Endothelial cell of umbilical vein (primary cell): ENCODE measurements around the gene HLTF. TPM values are rescaled to one million over a fixed set of nuclear protein-coding genes. Genes with fewer than 3 reads are reported as not detected.

Experiments used
- BruUV-seq: library from RNA; stranded (reverse); fragments of 400-500 nt; replicated peaks from 2 replicates; lab custom pipeline; 2021; lab: Mats Ljungman, UMichigan
- CTCF ChIA-PET: fragments of 300-600, 350-600 bp; sonication (Branson Sonifier 250); formaldehyde crosslinking; loops from one replicate; lab custom pipeline; 2021; ENCODE audit warnings: antibody characterized with exemption, inconsistent platforms; lab: Charles Lee
- POLR2A ChIA-PET: fragments of 300-600, 350-600 bp; sonication (Branson Sonifier 250); formaldehyde crosslinking; loops from one replicate; lab custom pipeline; 2021; ENCODE audit warnings: antibody characterized with exemption, inconsistent platforms; lab: Charles Lee
- DNase-seq: peaks from one replicate; pipeline ENCODE4 v3.0.0-alpha.2; 2011; ENCODE audit warnings: low read depth, low spot score
- FAIRE-seq: peaks from 2 replicates; lab custom pipeline; 2011; peaks lifted over from hg19 to GRCh38; lab: Jason Lieb, UNC
- H2AFZ ChIP-seq: 2 replicates; pipeline ENCODE4 v1.6.0; 2012; ENCODE audit warnings: low read depth, low read length, control low read depth, inconsistent platforms
- H3K27ac ChIP-seq: 2 replicates; pipeline ENCODE4 v1.5.1; 2011; ENCODE audit warnings: low read depth, mild to moderate bottlenecking, control low read depth, low read length, moderate library complexity; ENCODE audit not compliant: insufficient read depth
- H3K27me3 ChIP-seq, 2 experiments: 2 replicates each; pipeline versions ENCODE4 v1.6.0 to v1.6.1; 2011; ENCODE audit warnings: low read length in 2 of 2, mixed read lengths in 1 of 2; ENCODE audit not compliant: control insufficient read depth in 2 of 2, insufficient read depth in 2 of 2
- H3K36me3 ChIP-seq, 2 experiments: 2 replicates in 1 of 2; 3 replicates in 1 of 2; pipeline ENCODE4 v1.5.1; 2011; ENCODE audit warnings: low read length in 2 of 2, mild to moderate bottlenecking in 1 of 2, moderate library complexity in 1 of 2; ENCODE audit not compliant: control insufficient read depth in 2 of 2, insufficient read depth in 2 of 2; ENCODE audit errors: extremely low read depth in 1 of 2
- H3K4me1 ChIP-seq: 3 replicates; pipeline ENCODE4 v1.5.1; 2011; ENCODE audit warnings: mild to moderate bottlenecking, low read length; ENCODE audit not compliant: control insufficient read depth, insufficient read depth; ENCODE audit errors: extremely low read depth
- H3K4me2 ChIP-seq: 2 replicates; pipeline ENCODE4 v1.6.1; 2011; ENCODE audit warnings: low read length, control low read depth, mixed read lengths; ENCODE audit not compliant: insufficient read depth
- H3K4me3 ChIP-seq, 3 experiments: fragments of 200-600 bp in 1 of 3; sonication (generic), shearing (Covaris generic) in 1 of 3; replicated peaks in 1 of 3; 2 replicates each; pipeline ENCODE4 v1.5.1; 2011 to 2016; ENCODE audit warnings: control low read depth in 3 of 3, low read length in 3 of 3, mild to moderate bottlenecking in 2 of 3, inconsistent platforms in 1 of 3, low read depth in 1 of 3, moderate library complexity in 1 of 3; ENCODE audit not compliant: insufficient read depth in 1 of 3
- H3K79me2 ChIP-seq: 2 replicates; pipeline ENCODE4 v1.6.0; 2012; ENCODE audit warnings: low read length, inconsistent platforms; ENCODE audit not compliant: control insufficient read depth, insufficient read depth
- H3K9ac ChIP-seq: replicated peaks from 2 replicates; pipeline ENCODE3; 2011; ENCODE audit warnings: low read length, control low read depth; ENCODE audit not compliant: insufficient read depth; ENCODE audit errors: extremely low read depth
- H3K9me1 ChIP-seq: replicated peaks from 3 replicates; pipeline ENCODE4 v1.6.0; 2011; ENCODE audit warnings: mild to moderate bottlenecking, low read length; ENCODE audit not compliant: control insufficient read depth, insufficient read depth; ENCODE audit errors: extremely low read depth
- H3K9me3 ChIP-seq: replicated peaks from 2 replicates; pipeline ENCODE4 v1.5.1; 2012; ENCODE audit warnings: low read length, inconsistent platforms; ENCODE audit not compliant: control insufficient read depth, insufficient read depth
- H4K20me1 ChIP-seq: replicated peaks from 2 replicates; pipeline ENCODE3; 2011; ENCODE audit warnings: mild to moderate bottlenecking, low read length; ENCODE audit not compliant: control insufficient read depth, insufficient read depth; ENCODE audit errors: extremely low read depth
- CTCF ChIP-seq, 2 donors: IDR thresholded peaks; 1 replicate in 1 of 2; 2 replicates in 1 of 2; pipeline ENCODE4 v1.5.1; 2011; ENCODE audit warnings: low read length in 2 of 2, mild to moderate bottlenecking in 2 of 2, moderate library complexity in 2 of 2, control low read depth in 1 of 2, inconsistent platforms in 1 of 2, low read depth in 1 of 2; ENCODE audit not compliant: insufficient read depth in 1 of 2; ENCODE audit errors: extremely low read depth in 1 of 2
- EZH2 ChIP-seq: IDR thresholded peaks from 2 replicates; pipeline ENCODE4 v1.6.1; 2012; ENCODE audit warnings: borderline replicate concordance, low read depth, mild to moderate bottlenecking, moderate library complexity, low read length, inconsistent platforms; ENCODE audit not compliant: severe bottlenecking
- JUN ChIP-seq: IDR thresholded peaks from 2 replicates; pipeline ENCODE4 v1.6.1; 2011; ENCODE audit warnings: borderline replicate concordance, low read depth; ENCODE audit not compliant: insufficient read length, insufficient read depth
- MAX ChIP-seq: IDR thresholded peaks from 2 replicates; pipeline ENCODE4 v1.6.1; 2011; ENCODE audit not compliant: insufficient read depth, insufficient read length
- POLR2A ChIP-seq: IDR thresholded peaks from 2 replicates; pipeline ENCODE4 v1.6.1; 2012; ENCODE audit warnings: low read depth, mild to moderate bottlenecking, control low read depth, low read length
- POLR2AphosphoS5 ChIP-seq: IDR thresholded peaks from 2 replicates; pipeline ENCODE4 v1.6.1; 2012; ENCODE audit warnings: low read depth, mild to moderate bottlenecking, control low read depth, low read length, moderate library complexity; ENCODE audit not compliant: insufficient read depth
- dilution Hi-C: fragments of 300-500 bp; cut with MboI; formaldehyde crosslinking; loops from one replicate; pipeline ENCODE4 v1.15.0; 2019; ENCODE audit warnings: low sequenced_read_pairs; ENCODE audit not compliant: extremely low pct_ligation_motif_present
- intact Hi-C: fragments of 100-400 bp; cut with micrococcal nuclease; formaldehyde crosslinking; loops from one replicate; pipeline ENCODE4 v1.10.0; 2022
- polyA plus RNA-seq, 4 experiments: library from polyadenylated mRNA; depleted of rRNA in 3 of 4; stranded (reverse) in 3 of 4; unstranded in 1 of 4; fragments of >200 nt; gene quantifications; 2 replicates each; pipeline versions ENCODE4 v1.2.1 to v1.2.3, GENCODE V29; 2011 to 2012; ENCODE audit warnings: missing spikeins in 1 of 4
- total RNA-seq: library from RNA; stranded (reverse); gene quantifications from 2 replicates; pipeline ENCODE4 v1.2.3, GENCODE V29; 2021

Gene HLTF
- total and polyA plus RNA-seq, 2 donors (not counting 3 experiments of a cell fraction or from before 2014, with no cell fraction given) = 8.7 to 24.6 TPM

- peak; percentile 94 for FAIRE-seq
- POLR2A ChIA-PET = interaction anchor here (0.9 kb wide), 1 partner anchor 174 kb away, joined by 5 read pairs; no protein-coding TSS in a partner anchor
Measured at GRCh38 chr3:149129326-149130205, 43.2 kb upstream of the HLTF start, which contains the start of gene HPS3. Gene HPS3, plus strand, starts transcription at chr3:149129638. Its CDS starts 86 bp downstream, at chr3:149129724.

More at GRCh38 chr3:149129326-149130205, 43.2 kb upstream of the HLTF start, which contains the start of gene HPS3:
- H3K4me1 ChIP-seq = peaks cover 7% of the 10 kb centered on the region
- H4K20me1 ChIP-seq = no peaks in the 10 kb centered on the region
- TSS peak; percentile 34 for BruUV-seq
- peak within 1 kb of the TSS; percentile 30 for H3K27ac ChIP-seq
- DNase-seq = peak; percentile 91
- peaks cover 0 to 1% of the 10 kb centered on the region in 2 experiments for H3K27me3 ChIP-seq
- H3K9me1 ChIP-seq = no peaks in the 10 kb centered on the region
- intact Hi-C loops (loop anchor here (1.0 to 2.0 kb wide), 5 partner anchors 43 to 248 kb away; partner anchors contain the start of genes HLTF and TM4SF1), dilution Hi-C loops (no loop called here)
- peak within 1 kb of the TSS; percentile 96 for H2AFZ ChIP-seq
- peaks cover 2% of the 10 kb centered on the region for H3K79me2 ChIP-seq
- peak within 1 kb of the TSS; percentile 53 to 85 (median 82) for H3K4me3 ChIP-seq
- peak within 1 kb of the TSS; percentile 91 for H3K4me2 ChIP-seq
- CTCF ChIA-PET = interaction anchor here (0.9 to 2.8 kb wide), 10 partner anchors 9 to 359 kb away, joined by 3 to 30 read pairs (median 5); partner anchors contain the start of gene TM4SF18
- TF ChIP-seq POLR2A = peak; percentile 91
- TF ChIP-seq CTCF (IDR thresholded peaks at IDR 0.05; ENCODE audit: extremely low read depth in 1 of 2, insufficient read depth in 1 of 2, low read depth in 1 of 2, low read length in 2 of 2) = no peak
- TF ChIP-seq MAX = peak; percentile 83
- peak; percentile 90 for TF ChIP-seq POLR2AphosphoS5
- no peak for TF ChIP-seq JUN
- no peak for TF ChIP-seq EZH2
- no peaks in the 10 kb centered on the region for H3K9me3 ChIP-seq
- H3K9ac ChIP-seq = peak within 1 kb of the TSS; percentile 65
- no peaks in the 10 kb centered on the region for H3K36me3 ChIP-seq
